OCI-LY3 (cell line): ENCODE measurements around the gene SLC38A11.

Experiments
- EZH2phosphoT487 ChIP-seq: fragments of 200-600 bp; shearing (Covaris generic); IDR thresholded peaks from 2 replicates; pipeline ENCODE4 v1.6.1; 2018; ENCODE audit warnings: antibody characterized with exemption, mixed run types, low read depth
- TF ChIP-seq, protein P1 (sequence below): fragments of 200-600, 300-600 bp; sonication (generic); IDR thresholded peaks from 2 replicates; pipeline ENCODE4 v1.5.1; 2014; ENCODE audit warnings: antibody characterized with exemption, low read length, low read depth

DNA sequence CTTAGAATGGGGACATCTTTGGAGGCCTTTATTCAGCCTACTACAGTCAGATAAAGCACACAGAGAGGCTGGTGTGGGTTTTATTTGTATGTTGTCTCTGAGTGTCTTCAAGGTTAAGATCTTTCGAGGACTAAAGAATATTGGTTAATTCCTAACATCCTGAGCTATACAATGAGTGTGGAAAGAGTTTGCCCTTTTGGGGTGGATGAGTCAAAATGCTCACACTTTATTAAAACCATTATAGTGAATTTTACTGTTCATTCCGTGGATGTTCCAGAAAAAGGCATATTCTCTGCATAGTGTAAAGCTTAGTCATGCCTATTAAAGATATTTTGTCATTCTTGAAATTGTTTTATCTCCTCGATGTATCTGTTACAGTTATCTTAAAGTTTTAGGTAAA lies 29.1 kb upstream of the SLC38A11 start:
- TF ChIP-seq, protein P1, sequence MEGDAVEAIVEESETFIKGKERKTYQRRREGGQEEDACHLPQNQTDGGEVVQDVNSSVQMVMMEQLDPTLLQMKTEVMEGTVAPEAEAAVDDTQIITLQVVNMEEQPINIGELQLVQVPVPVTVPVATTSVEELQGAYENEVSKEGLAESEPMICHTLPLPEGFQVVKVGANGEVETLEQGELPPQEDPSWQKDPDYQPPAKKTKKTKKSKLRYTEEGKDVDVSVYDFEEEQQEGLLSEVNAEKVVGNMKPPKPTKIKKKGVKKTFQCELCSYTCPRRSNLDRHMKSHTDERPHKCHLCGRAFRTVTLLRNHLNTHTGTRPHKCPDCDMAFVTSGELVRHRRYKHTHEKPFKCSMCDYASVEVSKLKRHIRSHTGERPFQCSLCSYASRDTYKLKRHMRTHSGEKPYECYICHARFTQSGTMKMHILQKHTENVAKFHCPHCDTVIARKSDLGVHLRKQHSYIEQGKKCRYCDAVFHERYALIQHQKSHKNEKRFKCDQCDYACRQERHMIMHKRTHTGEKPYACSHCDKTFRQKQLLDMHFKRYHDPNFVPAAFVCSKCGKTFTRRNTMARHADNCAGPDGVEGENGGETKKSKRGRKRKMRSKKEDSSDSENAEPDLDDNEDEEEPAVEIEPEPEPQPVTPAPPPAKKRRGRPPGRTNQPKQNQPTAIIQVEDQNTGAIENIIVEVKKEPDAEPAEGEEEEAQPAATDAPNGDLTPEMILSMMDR = no peak
- TF ChIP-seq EZH2phosphoT487 = no peak
